ENCODE measurements around the gene DPF1.

DPF1 gene

GRCh38 chr19:38219221-38219620, 4.8 kb downstream of the DPF1 start:
- Histone ChIP-seq H3K9me3 (ENCODE audit: control insufficient read depth, insufficient read depth, low read depth, low read length) (no peaks in the 10 kb centered on the region), H3K4me1 (ENCODE audit: control insufficient read depth, insufficient read depth, low read length) (peaks cover 6% of the 10 kb centered on the region), H3K27ac (ENCODE audit: extremely low read depth, low read depth, low read length) (no peak overlapping the region), H3K36me3 (ENCODE audit: control insufficient read depth in 2 of 2, insufficient read depth in 1 of 2, low read length in 2 of 2) (peaks cover 37 to 38% of the 10 kb centered on the region in 2 experiments), H3K4me3 (ENCODE audit: low read depth, low read length) (no peak overlapping the region)
- no peak for TF ChIP-seq ZSCAN16 (tag by site-specific recombination; IDR thresholded peaks at IDR 0.05)
- TF ChIP-seq ZIC2 (tag by site-specific recombination; IDR thresholded peaks at IDR 0.05) = peak; percentile 63
- ChIA-PET CTCF (interaction anchor here (1.8 to 4.3 kb wide), 2 partner anchors 14 to 77 kb away, joined by 5 to 18 read pairs; no protein-coding TSS in a partner anchor), POLR2A (interaction anchor here (1.6 kb wide), 1 partner anchor 312 kb away, joined by 4 read pairs; the partner anchor contains the start of genes SIPA1L3 and WDR87)

GRCh38 chr19:38218204-38218603, 5.8 kb downstream of the DPF1 start:
- ChIA-PET POLR2A (interaction anchor here (1.6 kb wide), 1 partner anchor 311 kb away, joined by 4 read pairs; the partner anchor contains the start of genes SIPA1L3 and WDR87), CTCF (interaction anchor here (0.7 to 4.3 kb wide), 4 partner anchors 9 to 261 kb away, joined by 3 to 18 read pairs (median 5); no protein-coding TSS in a partner anchor)
- Histone ChIP-seq H3K4me3 (ENCODE audit: low read depth, low read length) (no peak overlapping the region), H3K4me1 (ENCODE audit: control insufficient read depth, insufficient read depth, low read length) (peaks cover 1% of the 10 kb centered on the region), H3K36me3 (ENCODE audit: control insufficient read depth in 2 of 2, insufficient read depth in 1 of 2, low read length in 2 of 2) (peaks cover 42 to 47% of the 10 kb centered on the region in 2 experiments), H3K9me3 (ENCODE audit: control insufficient read depth, insufficient read depth, low read depth, low read length) (no peaks in the 10 kb centered on the region), H3K27ac (ENCODE audit: extremely low read depth, low read depth, low read length) (no peak overlapping the region)
- TF ChIP-seq ZNF580 (tag by site-specific recombination; IDR thresholded peaks at IDR 0.05) (peak; percentile 50; the same call in 1 of the 2 replicates), ZBTB44 (tag by site-specific recombination; IDR thresholded peaks at IDR 0.05) (no peak), TRIM28 (IDR thresholded peaks at IDR 0.05; ENCODE audit: borderline replicate concordance, low read length) (no peak), ZNF544 (tag by site-specific recombination; IDR thresholded peaks at IDR 0.05) (no peak), ZNF560 (tag by site-specific recombination; IDR thresholded peaks at IDR 0.05; ENCODE audit: borderline replicate concordance) (no peak), MZF1 (tag by site-specific recombination; IDR thresholded peaks at IDR 0.05; ENCODE audit: borderline replicate concordance) (no peak), ZNF701 (tag by site-specific recombination; IDR thresholded peaks at IDR 0.05) (no peak), ZNF18 (tag by site-specific recombination; IDR thresholded peaks at IDR 0.05) (no peak), ZNF394 (tag by site-specific recombination; IDR thresholded peaks at IDR 0.05; ENCODE audit: borderline replicate concordance) (no peak), KLF16 (tag by site-specific recombination; IDR thresholded peaks at IDR 0.05) (no peak), ZNF776 (tag by site-specific recombination; IDR thresholded peaks at IDR 0.05; ENCODE audit: borderline replicate concordance) (no peak), ZFP37 (tag by site-specific recombination; IDR thresholded peaks at IDR 0.05) (no peak), ZSCAN23 (tag by site-specific recombination; IDR thresholded peaks at IDR 0.05) (0 out of 2 replicates have a peak, but pooled peaks have one; percentile 36), ZNF292 (tag by site-specific recombination; IDR thresholded peaks at IDR 0.05; ENCODE audit: borderline replicate concordance, low read depth) (no peak), ZNF112 (tag by site-specific recombination; IDR thresholded peaks at IDR 0.05) (no peak), ZNF341 (tag by site-specific recombination; IDR thresholded peaks at IDR 0.05; ENCODE audit: low read depth) (no peak), ZNF391 (tag by site-specific recombination; IDR thresholded peaks at IDR 0.05; ENCODE audit: borderline replicate concordance, low read depth) (0 out of 2 replicates have a peak, but pooled peaks have one; percentile 52), ZNF521 (tag by site-specific recombination; IDR thresholded peaks at IDR 0.05) (no peak), ZNF426 (tag by site-specific recombination; IDR thresholded peaks at IDR 0.05) (no peak), ZNF324 (tag by site-specific recombination; IDR thresholded peaks at IDR 0.05) (no peak), ZNF639 (tag by site-specific recombination; IDR thresholded peaks at IDR 0.05) (peak; percentile 72; the same call in 1 of the 2 replicates), ZNF302 (tag by site-specific recombination; IDR thresholded peaks at IDR 0.05; ENCODE audit: low read depth) (no peak), ZNF366 (tag by site-specific recombination; conservative IDR thresholded peaks at IDR 0.05) (no peak), PRDM10 (tag by site-specific recombination; IDR thresholded peaks at IDR 0.05) (no peak), ZNF830 (tag by site-specific recombination; IDR thresholded peaks at IDR 0.05; ENCODE audit: low read depth) (no peak)

Measured in HEK293 (cell line).